ENCODE data around the gene CDH13.
A peak's percentile ranks its signal among the peaks of the same experiment; 100 is the strongest.

CDH13 gene

GRCh38 chr16:83393196-83393981 is 766.6 kb downstream of the CDH13 start:
- no peak for DNase-seq

DNA sequence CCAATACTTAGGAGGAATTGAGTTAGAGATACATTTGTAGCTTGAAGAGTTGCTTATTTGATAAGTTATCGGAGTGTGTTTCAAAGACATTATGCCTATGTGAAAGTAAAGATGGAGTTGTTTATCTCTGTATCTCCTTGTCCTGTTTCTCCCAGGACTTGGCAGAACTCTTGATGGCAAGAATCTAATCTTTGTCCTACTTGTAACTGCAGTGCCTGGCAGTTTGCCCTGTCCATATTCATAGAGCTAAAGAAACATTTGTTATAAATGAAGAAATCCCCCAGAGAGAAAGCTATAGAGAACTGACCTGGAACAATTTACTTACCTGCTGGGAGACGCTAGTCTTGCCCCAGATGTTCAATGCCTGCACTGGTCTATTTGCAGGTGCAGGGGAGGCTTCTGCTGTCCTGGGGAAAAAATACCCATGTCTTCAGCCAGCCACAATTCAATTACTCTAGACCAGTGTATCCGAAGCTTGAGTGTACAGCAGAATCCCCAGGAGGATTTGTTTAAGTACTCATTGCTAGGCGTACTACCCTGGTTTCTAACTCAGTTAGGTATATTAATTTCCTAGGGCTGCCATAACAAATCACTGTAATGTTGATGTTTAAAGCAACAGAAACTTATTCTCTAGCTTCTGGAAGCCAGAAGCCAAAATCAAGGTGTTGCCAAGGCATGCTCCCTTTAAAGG is 771.0 kb downstream of the CDH13 start:
- DNase-seq: no peak

DNA sequence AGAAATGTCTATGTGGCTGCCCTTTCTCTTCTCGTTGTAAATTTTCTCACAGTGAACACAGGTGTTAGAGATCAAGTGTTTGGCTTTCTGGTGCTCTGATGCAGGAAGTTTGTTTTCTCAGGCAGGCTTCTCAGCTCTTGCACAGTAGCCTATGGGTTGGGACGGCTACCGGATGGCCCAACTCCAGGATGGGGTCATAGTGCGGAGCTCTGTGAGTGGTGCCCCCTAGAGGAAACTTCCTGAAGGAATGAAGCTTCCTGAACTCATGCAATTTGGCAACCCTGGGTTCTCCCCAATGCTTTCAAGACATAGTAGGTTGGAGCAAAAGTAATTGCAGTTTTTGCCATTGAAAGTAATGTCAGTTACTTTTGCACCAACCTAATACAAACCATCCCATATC is 773.5 kb downstream of the CDH13 start:
- DNase-seq: no peak

GRCh38 chr16:83402160-83402814 is 775.5 kb downstream of the CDH13 start:
- no peak for DNase-seq

GRCh38 chr16:83402967-83403366 is 776.2 kb downstream of the CDH13 start:
- DNase-seq: no peak

DNA sequence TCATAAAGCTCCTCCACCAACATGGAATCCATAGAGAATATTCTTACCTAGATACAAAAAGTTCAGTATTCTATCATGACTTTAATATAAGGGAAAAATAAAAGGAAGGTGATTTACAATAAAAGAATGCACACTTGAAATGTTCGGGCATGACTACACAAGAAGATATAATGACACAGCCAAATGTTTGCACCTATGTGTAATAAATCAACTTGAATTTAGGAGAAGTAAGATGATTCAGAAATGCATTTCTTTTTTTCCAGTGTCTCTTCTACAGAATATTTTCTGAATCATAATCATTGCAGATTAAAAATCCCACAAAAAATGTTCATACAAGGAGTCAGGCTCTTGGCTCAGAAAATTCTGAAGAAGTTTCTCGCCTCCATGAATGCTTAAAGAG is 777.0 kb downstream of the CDH13 start:
- no peak for DNase-seq

- DNase-seq: no peak
Observed at GRCh38 chr16:83404261-83404660, 777.5 kb downstream of the CDH13 start.

GRCh38 chr16:83407928-83408327 is 781.2 kb downstream of the CDH13 start:
- DNase-seq: no peak

DNA sequence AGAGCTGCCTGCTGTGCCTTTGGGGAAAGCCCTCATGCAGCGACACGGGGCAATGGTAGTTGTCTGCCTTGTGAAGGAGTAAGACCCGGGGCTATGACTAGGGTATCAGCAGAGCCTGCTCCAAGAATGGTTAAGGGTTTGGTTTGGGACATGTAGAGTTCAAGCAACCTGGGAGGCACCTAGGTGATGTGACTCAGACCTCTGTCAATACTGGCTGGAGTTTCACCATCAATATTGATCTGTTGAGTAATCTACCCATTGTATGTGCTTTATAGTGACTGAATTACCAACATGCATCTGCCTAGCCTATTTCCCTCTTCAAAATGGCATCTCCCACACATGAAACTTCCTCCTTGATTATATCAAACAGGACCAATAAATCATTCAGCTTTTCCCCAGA is 782.6 kb downstream of the CDH13 start:
- no peak for DNase-seq

DNA sequence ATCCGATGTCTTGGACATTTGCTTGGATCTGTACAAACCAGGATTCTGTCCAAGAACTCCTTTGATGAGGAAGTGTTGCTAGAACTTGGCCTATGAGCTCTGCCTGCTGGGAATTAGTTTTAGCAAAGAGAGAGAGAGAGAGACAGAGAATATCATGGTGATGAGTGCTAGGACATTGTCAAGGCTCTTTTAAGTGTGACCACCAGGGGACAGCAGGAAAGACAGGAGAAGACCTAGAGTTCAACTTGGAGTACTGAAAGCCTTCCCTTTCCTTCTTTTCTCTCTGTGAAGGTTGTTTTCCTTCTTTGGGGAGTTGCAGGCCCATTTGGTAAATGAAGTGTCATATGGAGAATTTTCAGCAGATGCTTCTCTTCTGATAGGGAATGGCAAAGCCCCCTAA is 791.8 kb downstream of the CDH13 start:
- no peak for DNase-seq

GRCh38 chr16:83420206-83420760 is 793.5 kb downstream of the CDH13 start:
- DNase-seq: no peak

GRCh38 chr16:83433201-83433600 is 806.4 kb downstream of the CDH13 start:
- no peak for DNase-seq

GRCh38 chr16:83437036-83437435 is 810.3 kb downstream of the CDH13 start:
- no peak for DNase-seq

- DNase-seq: no peak
Observed at GRCh38 chr16:83438326-83438725, 811.6 kb downstream of the CDH13 start.

DNA sequence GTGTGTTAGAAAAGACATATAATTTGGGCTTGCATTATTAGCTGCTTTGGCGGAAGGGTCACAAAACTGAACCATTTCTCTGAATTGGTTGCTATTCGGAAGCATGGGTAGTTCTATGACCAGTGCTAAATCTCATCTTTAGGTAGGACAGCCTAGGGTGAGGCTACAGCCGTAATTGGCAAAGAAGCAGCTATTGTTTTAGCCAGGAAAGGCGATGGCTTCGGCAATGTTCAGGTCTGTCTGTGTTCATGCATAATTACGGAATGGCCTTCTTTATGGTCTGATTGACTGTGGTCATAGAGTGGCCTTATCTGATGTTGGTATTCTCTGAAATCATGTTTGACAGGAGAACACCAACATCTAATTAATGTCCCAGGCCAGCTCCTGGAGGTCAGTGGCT is 812.6 kb downstream of the CDH13 start:
- DNase-seq: no peak

GRCh38 chr16:83441517-83441916 is 814.7 kb downstream of the CDH13 start:
- peak; percentile 20 for DNase-seq

DNA sequence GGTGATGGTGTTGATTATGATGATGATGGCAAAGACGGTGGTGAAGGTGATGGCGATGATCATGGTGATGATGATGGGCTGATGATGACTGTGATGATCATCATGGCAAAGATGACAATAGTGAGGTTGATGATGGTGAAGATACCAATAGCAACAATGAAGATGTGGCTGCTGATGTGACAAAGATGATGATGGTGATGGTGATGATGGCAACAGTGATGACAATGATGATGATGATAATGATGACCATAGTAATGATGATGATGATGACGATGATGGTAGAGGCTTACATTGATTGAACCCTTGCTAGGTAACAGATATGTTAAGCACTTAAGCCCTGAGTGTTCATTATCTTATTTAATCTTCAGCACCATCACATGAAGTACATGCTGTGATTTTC is 817.2 kb downstream of the CDH13 start:
- peak; percentile 23 for DNase-seq

DNA sequence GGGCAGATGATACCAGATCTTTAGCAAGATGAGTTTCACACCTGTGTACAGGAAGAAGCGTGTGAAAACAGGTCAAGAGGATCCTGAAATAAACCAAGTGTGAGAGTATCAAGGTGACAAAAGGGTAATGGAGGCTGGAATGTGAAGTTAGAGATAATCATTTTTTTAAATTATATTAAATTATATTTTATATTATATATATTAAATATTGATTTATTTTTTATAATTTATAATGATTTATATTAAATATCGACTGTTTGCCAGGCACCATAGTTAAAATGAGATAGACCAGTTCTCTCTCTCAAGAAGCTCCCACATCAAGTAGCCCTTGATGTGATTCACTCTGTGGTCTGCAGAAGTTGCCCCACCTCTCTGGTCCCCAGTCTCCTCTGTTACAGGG is 820.8 kb downstream of the CDH13 start:
- no peak for DNase-seq

DNA sequence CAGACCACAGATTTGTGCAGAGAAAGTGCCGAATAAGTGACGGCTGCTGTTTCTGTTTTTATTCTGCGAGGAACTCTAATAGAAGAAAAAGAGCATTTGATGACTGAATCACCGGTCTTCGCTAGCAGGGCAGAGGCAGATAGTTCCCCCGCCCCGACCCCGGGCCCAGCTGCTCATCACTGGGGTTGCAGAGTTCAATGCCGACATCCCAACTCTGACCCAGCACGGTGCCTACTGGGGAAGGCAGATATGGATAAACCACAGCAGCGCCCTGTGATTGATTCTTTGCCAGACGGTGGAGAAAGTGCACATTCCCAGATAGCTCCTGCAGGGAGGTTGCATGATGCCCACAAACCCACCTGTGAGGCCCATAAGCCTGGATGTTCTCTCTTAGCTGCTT is 823.1 kb downstream of the CDH13 start:
- peak; percentile 31 for DNase-seq

DNA sequence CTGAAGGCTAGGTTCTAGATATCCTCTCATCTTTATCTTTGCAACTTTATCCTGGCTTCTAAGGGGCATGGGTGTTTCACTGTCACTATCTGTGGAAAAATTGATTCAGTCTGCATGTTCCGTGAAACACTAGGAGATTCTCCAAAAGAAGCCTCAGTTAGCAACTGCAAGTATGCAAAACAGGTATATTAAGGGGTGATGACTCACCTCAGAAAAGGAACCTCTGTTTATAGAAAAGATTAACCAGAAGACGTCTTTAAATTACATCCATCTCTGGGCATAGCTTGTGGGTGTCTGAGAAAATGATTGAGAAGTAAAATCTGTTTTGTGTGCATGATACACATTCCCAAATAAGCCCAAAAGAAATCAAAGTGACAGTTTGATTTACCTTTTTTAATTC is 827.2 kb downstream of the CDH13 start:
- no peak for DNase-seq

DNA sequence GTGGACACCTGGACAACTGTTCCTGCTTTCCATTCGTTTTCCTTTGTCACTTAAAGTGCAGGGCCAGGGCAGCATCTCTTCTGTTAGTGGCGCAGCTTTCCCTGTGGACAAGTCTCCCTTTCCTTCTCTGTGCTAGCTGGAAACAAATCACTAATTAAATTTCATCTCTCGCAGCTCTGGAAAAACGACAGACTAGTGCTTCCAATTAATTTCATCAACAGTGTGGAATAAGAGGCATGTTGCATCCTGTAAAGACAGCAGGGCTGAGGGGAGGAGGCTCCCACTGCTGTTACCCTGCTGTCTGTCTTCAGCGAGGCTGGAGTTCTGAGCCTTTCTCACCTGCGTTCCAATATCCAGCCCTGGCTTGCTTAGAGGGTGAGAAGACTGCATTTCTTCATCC is 828.9 kb downstream of the CDH13 start:
- no peak for DNase-seq

- DNase-seq: no peak
Observed at GRCh38 chr16:83456934-83457333, 830.2 kb downstream of the CDH13 start.

DNA sequence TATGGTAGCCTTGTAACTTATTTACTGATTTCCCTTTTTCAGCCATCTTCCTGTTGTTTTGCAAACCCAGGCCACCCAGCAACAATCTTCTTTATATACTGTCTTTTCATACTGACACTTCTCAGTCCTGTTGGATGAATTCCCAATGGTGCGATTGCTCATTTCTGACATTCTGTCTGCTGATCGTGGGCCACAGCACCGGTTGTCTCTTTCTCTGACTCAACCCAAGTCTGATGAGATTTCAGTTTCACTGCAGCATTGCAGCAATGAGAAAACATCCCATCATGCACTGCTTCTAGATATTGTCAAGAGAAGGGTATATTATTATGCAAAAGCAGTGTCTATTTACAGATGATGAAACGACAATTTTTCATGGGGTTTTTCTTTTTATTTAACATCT is 831.8 kb downstream of the CDH13 start:
- DNase-seq: no peak

GRCh38 chr16:83464991-83465390 is 838.2 kb downstream of the CDH13 start:
- DNase-seq: no peak
